DMS114 treated with DMSO at 0.1 percent for 48 hours (cell line): ENCODE data around the gene AMOTL1.

Experiments used
- DNase-seq: peaks from one replicate; lab custom pipeline; 2025; ENCODE audit not compliant: unreplicated experiment; lab: John Stamatoyannopoulos, UW

Gene AMOTL1

GRCh38 chr11:94742665-94743064 lies 25.5 kb upstream of the AMOTL1 start:
- DNase-seq: no peak

GRCh38 chr11:94746721-94747120 lies 21.4 kb upstream of the AMOTL1 start:
- DNase-seq: no peak

GRCh38 chr11:94747146-94747545 lies 21.0 kb upstream of the AMOTL1 start:
- no peak for DNase-seq

- no peak for DNase-seq
Observed at GRCh38 chr11:94747601-94748041, 20.5 kb upstream of the AMOTL1 start.

- DNase-seq: no peak
Observed at GRCh38 chr11:94749369-94749768, 18.8 kb upstream of the AMOTL1 start.

GRCh38 chr11:94750319-94751217 lies 17.6 kb upstream of the AMOTL1 start:
- no peak for DNase-seq

GRCh38 chr11:94751218-94751609 lies 16.9 kb upstream of the AMOTL1 start:
- DNase-seq: no peak

- no peak for DNase-seq
Observed at GRCh38 chr11:94751786-94752185, 16.4 kb upstream of the AMOTL1 start.

- no peak for DNase-seq
Observed at GRCh38 chr11:94753630-94754029, 14.5 kb upstream of the AMOTL1 start.

GRCh38 chr11:94754335-94754734 lies 13.8 kb upstream of the AMOTL1 start:
- no peak for DNase-seq

- DNase-seq: no peak
Observed at GRCh38 chr11:94754819-94755218, 13.3 kb upstream of the AMOTL1 start.

- no peak for DNase-seq
Observed at GRCh38 chr11:94755494-94755893, 12.7 kb upstream of the AMOTL1 start.

GRCh38 chr11:94757037-94757735 lies 11.0 kb upstream of the AMOTL1 start:
- DNase-seq: no peak

- DNase-seq: no peak
Observed at GRCh38 chr11:94758666-94759065, 9.5 kb upstream of the AMOTL1 start.

- no peak for DNase-seq
Observed at GRCh38 chr11:94759522-94759921, 8.6 kb upstream of the AMOTL1 start.

- no peak for DNase-seq
Observed at GRCh38 chr11:94760296-94760695, 7.9 kb upstream of the AMOTL1 start.

- DNase-seq: no peak
Observed at GRCh38 chr11:94762208-94762607, 5.9 kb upstream of the AMOTL1 start.

GRCh38 chr11:94762995-94763394 lies 5.2 kb upstream of the AMOTL1 start:
- DNase-seq: no peak

GRCh38 chr11:94766713-94767206 lies 1.4 kb upstream of the AMOTL1 start:
- no peak for DNase-seq

- DNase-seq: no peak
Observed at GRCh38 chr11:94767291-94767690, 865 bp upstream of the AMOTL1 start.

- peak; percentile 4 for DNase-seq
Observed at GRCh38 chr11:94768602-94769541, 716 bp downstream of the AMOTL1 start.
